ENCODE data around the gene BACH2. TPM values are rescaled to one million over a fixed set of nuclear protein-coding genes. Genes with fewer than 3 reads are reported as not detected.

Gene BACH2
- total and polyA plus RNA-seq, 2 of the 4 experiments (the other 2 are of a cell fraction), result 1.3 to 1.4 TPM

- Histone ChIP-seq H3K79me1 (ENCODE audit: low read depth in 1 of 2, low read length in 2 of 2) (no peaks in the 10 kb centered on the region), H3K4ac (ENCODE audit: low read depth, low read length) (no peak overlapping the region), H3K27ac (ENCODE audit: insufficient read depth, low read length) (no peak overlapping the region), H3K18ac (ENCODE audit: low read depth, low read length) (no peak overlapping the region), H2AFZ (replicated peaks; ENCODE audit: low read length, poor library complexity) (no peak overlapping the region), H2BK20ac (ENCODE audit: low read depth, low read length) (no peak overlapping the region), H3K56ac (ENCODE audit: extremely low read depth, insufficient read depth, low read length) (no peak overlapping the region), H4K8ac (ENCODE audit: low read depth in 2 of 2, low read length in 2 of 2) (no peak overlapping the region), H4K5ac (ENCODE audit: low read depth, low read length) (no peak overlapping the region), H3K27me3 (ENCODE audit: control insufficient read depth, insufficient read depth, low read length) (no peaks in the 10 kb centered on the region), H3K14ac (replicated peaks; ENCODE audit: low read depth, low read length) (no peak overlapping the region), H3K4me1 (ENCODE audit: control insufficient read depth, insufficient read depth, low read length) (peaks cover 12% of the 10 kb centered on the region), H3K36me3 (ENCODE audit: control insufficient read depth, insufficient read depth, low read length) (no peaks in the 10 kb centered on the region), H3K9ac (ENCODE audit: low read depth, low read length) (no peak overlapping the region), H4K91ac (ENCODE audit: insufficient read depth, low read depth, low read length) (no peak overlapping the region), H3K23ac (ENCODE audit: low read depth, low read length) (no peak overlapping the region), H3K9me3 (ENCODE audit: control insufficient read depth, insufficient read depth, low read length) (peaks cover 4% of the 10 kb centered on the region; the same call in 1 of the 2 replicates), H2AK5ac (ENCODE audit: low read depth, low read length) (no peak overlapping the region), H3K4me3 (ENCODE audit: insufficient read depth, low read depth, low read length) (no peak overlapping the region), H3K4me2 (ENCODE audit: low read depth, low read length) (no peak overlapping the region), H3K9me1 (ENCODE audit: insufficient read depth, low read length) (no peaks in the 10 kb centered on the region), H4K20me1 (ENCODE audit: insufficient read depth, low read length) (no peaks in the 10 kb centered on the region), H2AK9ac (replicated peaks; ENCODE audit: low read depth, low read length, poor library complexity) (no peak overlapping the region), H2BK120ac (ENCODE audit: low read depth, low read length) (no peak overlapping the region), H2BK15ac (ENCODE audit: low read depth, low read length) (no peak overlapping the region), H2BK5ac (ENCODE audit: low read depth, low read length, poor library complexity, severe bottlenecking) (no peak overlapping the region)
- intact Hi-C loops (cut with micrococcal nuclease), result no loop called here
- TF ChIP-seq POLR2A (IDR thresholded peaks at IDR 0.05; ENCODE audit: low read depth, low read length), result no peak
- TF ChIP-seq MAZ (IDR thresholded peaks at IDR 0.05; ENCODE audit: borderline replicate concordance, low read depth, low read length), result no peak
- POLR2A ChIA-PET (ENCODE audit: unreplicated experiment), result no interaction called here
- WGBS, 2 experiments (ENCODE audit: extremely low coverage in 2 of 2, insufficient read length in 1 of 2), result no CpG with 5 or more reads among the region's 1 CpG
- in situ Hi-C loops (cut with MboI; ENCODE audit: low sequenced_read_pairs), result no loop called here
- dilution Hi-C loops (cut with HindIII; ENCODE audit: low sequenced_read_pairs, unreplicated experiment), result no loop called here
- no TSS peak for BruUV-seq (replicated peaks)
- DNase-seq (no peak), ATAC-seq (ENCODE audit: low read depth) (no peak)
- CTCF ChIA-PET, result interaction anchor here (2.1 kb wide), 1 partner anchor 254 kb away, joined by 5 read pairs; no protein-coding TSS in a partner anchor
These were observed 72.4 kb downstream of the BACH2 start for GRCh38 chr6:90224196-90224595.
